Stimulated activated naive CD4-positive, alpha-beta T cell treated with Interleukin-2 at 50 U/mL for 16 hours (primary cell): Measurements from ENCODE around the gene CXCL5.

Experiments used
- DNase-seq: peaks from one replicate; lab custom pipeline; 2025; lab: John Stamatoyannopoulos, UW

The CXCL5 gene

GRCh38 chr4:73998040-73999011 is at the start of gene CXCL5:
CXCL5 (minus strand) TSS chr4:73998677; CDS start chr4:73998581, 96 bp downstream.
- DNase-seq: no peak

DNA sequence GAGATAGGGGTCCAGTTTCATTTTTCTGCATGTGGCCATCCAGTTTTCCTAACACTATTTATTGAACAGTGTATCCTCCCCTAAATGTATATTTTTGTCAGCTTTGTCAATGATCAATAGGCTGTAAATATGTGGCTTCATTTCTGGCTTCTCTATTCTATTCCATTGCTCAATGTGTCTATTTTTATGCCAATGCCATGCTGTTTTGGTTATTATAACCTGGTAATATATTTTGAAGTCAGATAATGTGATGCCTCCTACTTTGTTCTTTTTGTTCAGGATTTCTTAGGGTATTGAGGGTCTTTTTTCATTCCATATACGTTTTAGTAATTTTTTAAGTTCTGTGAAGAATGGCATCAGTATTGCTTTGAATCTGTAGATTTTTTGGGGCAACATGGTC is 48.7 kb upstream of the CXCL5 start:
- no peak for DNase-seq

- DNase-seq: no peak
Observed at GRCh38 chr4:74045772-74046171, 47.3 kb upstream of the CXCL5 start.

DNA sequence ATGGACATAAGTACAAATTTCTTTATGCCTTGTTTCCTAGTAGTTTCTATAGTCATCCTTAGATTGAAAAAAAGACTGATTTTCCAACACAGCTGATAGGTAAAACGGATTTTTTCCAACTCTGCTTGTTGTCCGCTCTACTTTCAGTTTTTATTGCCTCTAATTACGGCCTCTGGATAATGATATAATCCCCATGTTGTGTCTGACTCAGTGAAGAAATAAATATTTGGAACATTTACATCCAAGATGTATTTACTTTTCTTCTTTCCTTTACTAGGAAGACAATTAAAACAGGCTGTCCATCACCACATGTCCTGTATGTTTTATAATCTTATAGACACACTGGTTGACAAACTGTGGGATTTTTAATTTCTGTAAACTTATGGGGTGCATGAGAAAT is 46.8 kb upstream of the CXCL5 start:
- no peak for DNase-seq

DNA sequence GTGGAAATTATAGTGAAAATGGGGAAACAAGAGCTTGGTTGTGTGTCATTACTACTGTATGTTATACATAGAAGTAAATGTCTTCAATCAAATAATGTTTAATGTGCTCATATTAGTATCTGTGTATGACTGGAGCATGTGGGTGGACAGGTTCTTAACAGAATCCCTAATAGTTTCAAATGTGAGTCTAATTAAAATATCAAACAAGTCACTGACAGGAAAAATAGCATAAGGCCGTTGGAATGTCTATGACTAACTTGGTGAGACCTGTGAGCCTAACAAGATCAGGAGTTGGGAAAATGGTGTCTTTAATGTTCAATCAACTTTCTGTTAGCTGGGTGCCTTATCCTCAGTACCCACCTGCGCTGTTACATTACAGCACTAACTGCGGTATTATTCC is 46.2 kb upstream of the CXCL5 start:
- no peak for DNase-seq

GRCh38 chr4:74042681-74043080 is 44.2 kb upstream of the CXCL5 start:
- DNase-seq: no peak

- no peak for DNase-seq
Observed at GRCh38 chr4:74041418-74041817, 42.9 kb upstream of the CXCL5 start.

- no peak for DNase-seq
Observed at GRCh38 chr4:74039315-74039763, 40.9 kb upstream of the CXCL5 start.

DNA sequence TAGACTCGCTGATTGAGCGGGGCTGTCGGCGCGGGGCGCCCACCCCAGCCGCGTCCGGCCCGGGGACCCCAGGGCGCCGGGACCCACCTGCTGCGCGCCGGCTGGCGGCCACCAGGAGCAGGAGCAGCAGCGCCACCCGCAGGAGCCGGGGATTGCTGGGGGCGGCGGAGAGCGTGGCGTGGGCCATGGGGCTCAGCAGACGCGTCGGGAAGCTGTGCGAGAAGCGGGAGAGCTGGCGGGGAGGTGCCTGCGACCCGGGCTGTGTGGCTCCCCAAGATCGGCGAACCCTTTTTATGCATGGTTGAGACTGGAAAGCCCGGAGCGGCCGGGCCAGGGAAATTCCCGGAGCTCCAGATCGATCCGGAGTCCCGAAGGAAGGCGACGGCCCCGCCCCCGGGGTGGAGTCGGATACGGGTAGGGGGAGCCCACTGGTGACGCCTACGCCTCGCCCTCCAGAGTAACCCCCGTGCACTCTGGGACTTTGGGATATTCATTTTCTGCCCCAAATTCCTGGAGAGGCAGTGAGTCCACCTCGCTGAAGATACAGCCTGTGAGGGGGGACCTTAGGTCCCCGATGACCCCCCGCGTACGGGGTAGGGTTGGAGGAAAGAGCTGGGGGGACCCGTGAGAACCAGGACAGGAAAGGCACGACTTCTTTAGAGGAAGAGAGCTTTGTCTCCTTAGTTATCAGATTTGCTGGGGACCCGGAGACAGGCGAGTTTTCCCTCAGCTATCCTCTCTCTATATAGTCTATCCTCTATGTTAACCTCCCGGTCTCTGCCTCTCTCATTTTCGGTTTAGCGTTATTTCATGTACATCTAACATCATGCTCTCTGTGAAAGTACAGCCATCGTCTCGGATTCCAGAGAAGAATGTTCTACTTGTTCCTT is 40.2 kb upstream of the CXCL5 start, which contains the start of gene CXCL3:
Gene CXCL3, minus strand, starts transcription at position 265 of the 890 bp plus-strand sequence. Its CDS starts 78 bp downstream, at position 187.
- no peak for DNase-seq

- no peak for DNase-seq
Observed at GRCh38 chr4:74038086-74038424, 39.6 kb upstream of the CXCL5 start.

DNA sequence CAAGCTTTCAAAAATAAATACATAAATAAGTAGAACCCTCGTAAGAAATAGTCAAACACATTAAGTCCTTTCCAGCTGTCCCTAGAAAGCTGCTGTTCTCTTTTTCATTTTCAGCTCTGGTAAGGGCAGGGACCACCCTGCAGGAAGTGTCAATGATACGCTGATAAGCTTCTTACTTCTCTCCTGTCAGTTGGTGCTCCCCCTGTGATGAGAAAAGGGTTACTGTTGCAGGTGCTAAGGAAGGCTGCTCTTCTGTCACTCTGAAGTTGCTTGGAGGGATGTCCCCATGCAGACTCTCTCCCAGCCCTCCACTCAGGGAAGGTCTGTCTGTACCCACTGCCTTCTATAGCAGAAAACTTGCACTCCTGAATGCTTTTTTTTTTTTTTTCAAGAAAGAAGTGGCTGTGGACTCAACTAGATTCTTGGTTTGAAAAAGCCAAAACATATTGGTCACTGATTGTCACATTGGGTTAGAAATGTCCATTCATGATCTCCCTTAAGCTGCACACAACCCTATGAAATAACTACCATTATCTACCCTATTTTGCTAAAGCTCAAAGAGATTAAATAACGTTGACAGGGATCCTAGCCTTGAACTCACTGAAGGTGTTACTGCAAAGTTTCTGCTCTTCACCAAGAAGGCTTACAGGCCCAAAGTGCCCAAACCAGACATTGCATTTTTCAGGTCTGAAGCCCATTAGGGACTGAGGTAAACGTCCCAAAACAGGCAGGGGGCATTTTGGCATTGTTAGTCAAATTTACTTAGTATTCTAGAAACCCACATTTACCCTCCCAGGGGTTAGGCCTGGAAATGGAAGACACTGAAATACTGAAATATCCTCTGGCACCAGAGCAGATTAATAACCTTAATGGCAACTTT is 38.8 kb upstream of the CXCL5 start:
- DNase-seq: no peak

DNA sequence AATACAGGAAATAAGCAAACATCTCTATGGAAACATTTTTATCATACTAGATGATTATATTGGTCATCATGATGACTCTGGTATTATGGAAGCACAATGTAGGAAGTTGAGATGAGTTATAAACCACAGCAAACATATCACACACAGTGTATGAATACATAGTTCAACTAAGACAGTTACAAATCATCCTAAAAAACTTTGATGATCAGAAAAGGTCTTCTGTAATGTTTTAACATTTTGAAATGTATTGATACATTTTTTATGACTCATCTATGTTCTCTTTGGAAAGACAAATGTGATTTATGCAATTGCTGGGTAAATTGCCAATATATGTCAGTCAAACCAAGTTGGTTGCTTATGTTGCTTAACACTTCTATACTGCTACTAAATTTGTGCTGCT is 35.3 kb upstream of the CXCL5 start:
- DNase-seq: no peak

GRCh38 chr4:74032064-74032463 is 33.6 kb upstream of the CXCL5 start:
- no peak for DNase-seq

DNA sequence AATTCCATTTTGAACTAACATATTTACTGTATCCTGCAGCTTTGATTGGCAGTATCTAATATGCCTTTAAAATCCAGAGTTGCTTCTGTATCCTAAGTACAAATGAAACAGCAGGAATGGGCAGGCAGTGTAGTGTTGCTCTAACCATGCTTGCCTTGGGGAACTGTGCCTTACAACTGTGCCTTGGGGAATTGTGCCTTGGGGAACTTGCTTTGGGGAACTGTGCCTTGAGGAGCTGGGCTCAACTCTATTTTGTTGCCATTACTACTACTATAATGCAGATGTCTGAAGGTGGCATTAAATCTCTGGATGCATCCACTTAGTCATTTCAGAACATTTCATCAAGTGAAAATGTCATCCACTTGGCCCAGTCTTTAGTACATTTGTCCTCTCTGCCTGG is 33.1 kb upstream of the CXCL5 start:
- DNase-seq: no peak

GRCh38 chr4:74030285-74030684 is 31.8 kb upstream of the CXCL5 start:
- no peak for DNase-seq

- DNase-seq: no peak
Observed at GRCh38 chr4:74028504-74028903, 30.0 kb upstream of the CXCL5 start.

DNA sequence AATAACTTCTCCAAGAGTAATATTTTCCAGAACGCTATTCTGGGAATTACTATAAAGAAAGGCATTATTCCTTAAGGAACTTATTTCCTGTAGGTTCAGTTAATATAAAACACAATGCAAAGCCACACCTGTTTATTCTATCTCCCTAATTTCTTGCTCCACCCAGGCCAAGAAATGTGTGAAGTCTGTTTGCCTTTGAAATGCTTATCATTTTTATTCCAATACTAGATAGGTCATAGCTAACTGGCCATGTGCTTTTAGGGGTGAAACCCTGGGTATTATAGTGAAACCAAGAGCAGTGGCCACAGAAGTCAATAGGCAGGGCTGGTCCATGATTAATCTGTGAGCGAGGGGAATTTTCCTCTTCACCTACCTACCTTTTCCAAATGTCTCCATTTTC is 25.2 kb upstream of the CXCL5 start:
- DNase-seq: no peak

GRCh38 chr4:74021601-74022000 is 23.1 kb upstream of the CXCL5 start:
- DNase-seq: no peak

GRCh38 chr4:74018771-74019170 is 20.3 kb upstream of the CXCL5 start:
- no peak for DNase-seq

DNA sequence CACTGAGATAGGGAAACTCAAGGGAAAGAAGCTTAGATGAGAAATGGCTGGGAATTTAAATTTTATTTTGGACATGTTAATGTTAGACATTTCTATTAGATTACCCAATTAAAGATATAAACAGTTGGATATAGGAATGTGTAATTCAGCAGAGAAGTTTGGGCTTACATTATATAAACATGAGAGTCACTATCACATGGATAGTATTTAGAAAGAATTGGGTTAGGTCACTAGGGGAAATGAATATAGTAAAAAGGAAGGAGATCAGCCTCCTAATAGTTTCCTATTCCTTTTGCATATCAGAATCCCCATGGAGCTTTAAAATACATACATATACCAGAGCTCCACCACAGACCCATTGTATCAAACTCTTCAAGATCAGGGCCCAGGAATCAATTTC is 19.6 kb upstream of the CXCL5 start:
- no peak for DNase-seq

GRCh38 chr4:74016068-74016467 is 17.6 kb upstream of the CXCL5 start:
- DNase-seq: no peak
